Right atrium auricular region (tissue), 2 donors: ENCODE data around the gene HOMER1. TPM values are rescaled to one million over a fixed set of nuclear protein-coding genes. Genes with fewer than 3 reads are reported as not detected.

Experiments
- DNase-seq: peaks from one replicate; pipeline ENCODE4 v3.0.0-alpha.2; 2019; ENCODE audit warnings: low spot score
- H3K27ac ChIP-seq, 2 donors: fragments of 200-600 bp; sonication (generic); 1 replicate in 1 of 2; 2 replicates in 1 of 2; pipeline ENCODE4 v1.5.1; 2016 to 2019
- H3K27me3 ChIP-seq, 2 donors: fragments of 200-600 bp; sonication (generic); one replicate each; pipeline versions ENCODE4 v1.5.1 to v1.6.0; 2017 to 2019
- H3K36me3 ChIP-seq: fragments of 200-600 bp; sonication (generic); one replicate; pipeline ENCODE4 v1.5.1; 2016
- H3K4me1 ChIP-seq, 2 donors: fragments of 200-600 bp; sonication (generic); one replicate each; pipeline versions ENCODE4 v1.5.1 to v1.6.0; 2017 to 2019
- H3K4me3 ChIP-seq, 2 donors: fragments of 200-600 bp; sonication (generic); 1 replicate in 1 of 2; 2 replicates in 1 of 2; pipeline ENCODE4 v1.5.1; 2017 to 2019; ENCODE audit warnings: mild to moderate bottlenecking in 1 of 2, moderate library complexity in 1 of 2
- H3K9me3 ChIP-seq, 2 donors: fragments of 200-600 bp; sonication (generic); one replicate each; pipeline ENCODE4 v1.5.1; 2019
- CTCF ChIP-seq, 2 donors: fragments of 200-600 bp; sonication (generic); IDR thresholded peaks; one replicate each; pipeline ENCODE4 v1.5.1; 2019; ENCODE audit warnings: antibody characterized with exemption in 2 of 2
- total RNA-seq, 2 donors: library from RNA; depleted of rRNA; stranded (reverse); fragments of >200 nt; gene quantifications; one replicate each; pipeline ENCODE4 v1.1.0, GENCODE V29; 2016

Gene HOMER1
- total RNA-seq, 2 donors from 2014 or later: 30.1 to 31.4 TPM

GRCh38 chr5:79490323-79490936 lies 23.5 kb downstream of the HOMER1 start:
- peaks cover 0 to 6% of the 10 kb centered on the region in 2 donors for H3K4me1 ChIP-seq
- H3K4me3 ChIP-seq: no peak overlapping the region
- H3K27ac ChIP-seq: peak overlapping the region; percentile 26 to 83
- no peaks in the 10 kb centered on the region for H3K9me3 ChIP-seq
- DNase-seq: no peak
- no peaks in the 10 kb centered on the region for H3K27me3 ChIP-seq
- H3K36me3 ChIP-seq: no peaks in the 10 kb centered on the region
- TF ChIP-seq CTCF (IDR thresholded peaks at IDR 0.05): no peak

GRCh38 chr5:79489773-79490172 lies 24.2 kb downstream of the HOMER1 start:
- Histone ChIP-seq H3K9me3 (no peaks in the 10 kb centered on the region), H3K4me1 (peaks cover 0 to 4% of the 10 kb centered on the region in 2 donors), H3K27ac (peak overlapping the region; percentile 26 to 83), H3K4me3 (no peak overlapping the region), H3K36me3 (no peaks in the 10 kb centered on the region), H3K27me3 (no peaks in the 10 kb centered on the region)
- TF ChIP-seq CTCF (IDR thresholded peaks at IDR 0.05): no peak
- no peak for DNase-seq

- Histone ChIP-seq H3K27ac (peak overlapping the region in 1 of 2 donors; percentile 83), H3K9me3 (no peaks in the 10 kb centered on the region), H3K27me3 (no peaks in the 10 kb centered on the region), H3K4me1 (peaks cover 0 to 3% of the 10 kb centered on the region in 2 donors), H3K36me3 (no peaks in the 10 kb centered on the region), H3K4me3 (no peak overlapping the region)
- no peak for DNase-seq
- no peak for TF ChIP-seq CTCF (IDR thresholded peaks at IDR 0.05)
These were observed 25.2 kb downstream of the HOMER1 start for GRCh38 chr5:79488775-79489174.

GRCh38 chr5:79488058-79488457 lies 25.9 kb downstream of the HOMER1 start:
- Histone ChIP-seq H3K27ac (peak overlapping the region in 1 of 2 donors; percentile 83), H3K4me1 (no peaks in the 10 kb centered on the region), H3K27me3 (no peaks in the 10 kb centered on the region), H3K4me3 (no peak overlapping the region), H3K9me3 (no peaks in the 10 kb centered on the region), H3K36me3 (no peaks in the 10 kb centered on the region)
- TF ChIP-seq CTCF (IDR thresholded peaks at IDR 0.05): no peak
- DNase-seq: no peak

GRCh38 chr5:79487251-79487650 lies 26.7 kb downstream of the HOMER1 start:
- DNase-seq: no peak
- H3K9me3 ChIP-seq: no peaks in the 10 kb centered on the region
- H3K4me3 ChIP-seq: no peak overlapping the region
- H3K36me3 ChIP-seq: no peaks in the 10 kb centered on the region
- H3K4me1 ChIP-seq: no peaks in the 10 kb centered on the region
- peak overlapping the region; percentile 9 to 83 for H3K27ac ChIP-seq
- H3K27me3 ChIP-seq: no peaks in the 10 kb centered on the region
- no peak for TF ChIP-seq CTCF (IDR thresholded peaks at IDR 0.05)

- DNase-seq: no peak
- Histone ChIP-seq H3K36me3 (no peaks in the 10 kb centered on the region), H3K27ac (peak overlapping the region in 1 of 2 donors; percentile 83), H3K4me1 (no peaks in the 10 kb centered on the region), H3K9me3 (no peaks in the 10 kb centered on the region), H3K27me3 (no peaks in the 10 kb centered on the region), H3K4me3 (no peak overlapping the region)
- no peak for TF ChIP-seq CTCF (IDR thresholded peaks at IDR 0.05)
These were observed 27.8 kb downstream of the HOMER1 start for GRCh38 chr5:79486116-79486515.
